ENCODE data around the gene TRAF5.
A peak's percentile ranks its signal among the peaks of the same experiment; 100 is the strongest.
"Not testable (repeated sequence)": the region's sequence is repeated elsewhere in the genome, so short reads cannot be mapped to it uniquely, and the experiment has no call there.

Gene TRAF5

GRCh38 chr1:211347077-211347844 lies 20.6 kb downstream of the TRAF5 start:
- no peak for DNase-seq (ENCODE audit: low read depth)

GRCh38 chr1:211348547-211348946 lies 21.9 kb downstream of the TRAF5 start:
- DNase-seq (ENCODE audit: low read depth), result no peak

GRCh38 chr1:211349741-211350140 lies 23.1 kb downstream of the TRAF5 start:
- no peak for DNase-seq (ENCODE audit: low read depth)

- not testable (repeated sequence) for DNase-seq (ENCODE audit: low read depth)
Observed at GRCh38 chr1:211352055-211352454, 25.4 kb downstream of the TRAF5 start.

DNA sequence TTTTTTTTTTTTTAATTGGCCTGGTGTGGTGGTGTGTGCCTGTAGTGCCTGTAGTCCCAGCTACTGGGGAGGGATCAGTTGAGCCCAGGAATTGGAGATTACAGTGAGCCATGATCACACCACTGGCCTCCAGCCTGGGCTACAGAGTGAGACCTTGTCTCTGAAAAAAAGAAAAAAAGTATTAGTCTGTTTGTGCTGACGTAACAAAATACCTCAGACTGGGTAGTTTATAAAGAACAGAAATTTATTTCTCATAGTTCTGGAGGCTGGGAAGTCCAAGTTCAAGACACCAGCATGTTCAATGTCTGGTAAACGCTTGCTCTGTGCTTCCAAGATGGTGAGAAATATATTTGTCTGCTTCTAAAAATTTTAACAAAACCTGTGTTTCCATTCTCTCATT lies 25.8 kb downstream of the TRAF5 start:
- DNase-seq (ENCODE audit: low read depth), result no peak

DNA sequence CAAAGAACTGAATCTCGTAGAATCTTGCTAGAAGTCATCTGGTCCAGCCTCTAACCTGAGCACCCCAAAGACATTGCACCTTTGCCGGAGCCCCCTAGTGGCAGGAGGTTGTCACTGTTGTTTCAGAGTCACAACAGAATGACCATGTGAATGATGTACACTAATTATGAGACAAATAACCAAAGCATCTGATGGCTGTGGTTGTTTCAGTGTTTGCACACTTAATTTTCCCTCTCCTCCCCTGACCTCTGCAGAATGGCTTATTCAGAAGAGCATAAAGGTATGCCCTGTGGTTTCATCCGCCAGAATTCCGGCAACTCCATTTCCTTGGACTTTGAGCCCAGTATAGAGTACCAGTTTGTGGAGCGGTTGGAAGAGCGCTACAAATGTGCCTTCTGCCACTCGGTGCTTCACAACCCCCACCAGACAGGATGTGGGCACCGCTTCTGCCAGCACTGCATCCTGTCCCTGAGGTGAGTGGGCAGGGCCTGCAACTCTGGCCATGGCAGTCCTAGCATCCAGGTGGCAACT lies 26.4 kb downstream of the TRAF5 start:
- DNase-seq (ENCODE audit: low read depth), result no peak

- no peak for DNase-seq (ENCODE audit: low read depth)
Observed at GRCh38 chr1:211353562-211354212, 27.1 kb downstream of the TRAF5 start.

DNA sequence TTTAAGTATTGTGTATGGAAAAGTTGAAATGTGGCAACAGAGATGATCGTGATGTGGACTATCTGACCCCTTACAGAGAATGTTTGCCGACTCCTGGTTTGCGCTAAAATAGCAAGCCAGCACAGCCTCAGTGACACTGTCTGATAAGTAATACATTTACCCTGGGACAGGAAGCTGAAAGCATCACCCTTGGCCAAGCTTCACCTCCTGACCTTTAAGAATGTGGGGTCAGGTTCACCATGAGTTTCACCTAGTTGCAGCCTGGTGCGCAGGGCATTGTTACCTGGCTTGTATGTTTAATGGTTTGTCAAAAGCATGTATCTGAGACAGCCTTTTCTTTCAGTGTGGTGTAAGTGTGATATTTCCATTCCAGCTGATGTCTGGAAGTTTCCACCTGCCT lies 29.2 kb downstream of the TRAF5 start:
- DNase-seq (ENCODE audit: low read depth), result no peak

- DNase-seq (ENCODE audit: low read depth), result peak; percentile 66
Observed at GRCh38 chr1:211356723-211357407, 30.2 kb downstream of the TRAF5 start.

DNA sequence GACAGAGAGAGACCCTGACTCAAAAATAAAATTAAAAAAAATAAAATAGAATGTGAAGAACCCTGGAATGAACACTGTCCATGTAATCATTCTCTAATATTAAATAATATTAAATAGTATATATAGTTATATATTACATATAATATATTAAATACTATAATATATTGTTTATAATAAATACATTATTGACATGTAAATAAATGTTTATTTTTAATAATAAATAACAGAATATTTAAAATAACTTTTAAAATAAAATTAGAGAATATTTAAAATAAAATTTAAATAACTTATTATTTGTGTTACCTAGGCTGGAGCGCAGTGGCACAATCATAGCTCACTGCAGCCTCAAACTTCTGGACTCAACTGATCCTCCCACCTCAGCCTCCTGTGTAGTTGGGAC lies 32.1 kb downstream of the TRAF5 start:
- no peak for DNase-seq (ENCODE audit: low read depth)

- DNase-seq (ENCODE audit: low read depth), result no peak
Observed at GRCh38 chr1:211359876-211360275, 33.2 kb downstream of the TRAF5 start.

GRCh38 chr1:211361202-211361601 lies 34.6 kb downstream of the TRAF5 start:
- no peak for DNase-seq (ENCODE audit: low read depth)

DNA sequence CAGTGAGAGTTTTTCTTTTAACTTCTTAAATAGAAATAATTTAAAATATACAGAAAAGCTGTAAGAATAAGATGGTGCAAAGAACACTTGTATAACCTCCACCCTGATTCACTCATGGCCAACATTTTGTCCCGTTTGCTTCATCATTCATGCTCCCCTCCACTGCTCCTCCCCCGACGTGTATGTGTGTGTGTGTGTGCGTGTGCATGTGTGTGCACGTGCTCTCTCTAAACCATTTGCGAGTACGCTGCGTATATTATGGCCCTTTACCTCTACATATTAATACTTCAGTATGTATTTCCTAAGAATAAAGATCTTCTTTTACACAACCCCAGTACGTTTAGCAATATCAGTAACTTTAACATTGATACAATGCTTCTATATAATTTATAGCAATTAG lies 43.0 kb downstream of the TRAF5 start:
- DNase-seq (ENCODE audit: low read depth), result no peak

GRCh38 chr1:211370669-211371068 lies 44.0 kb downstream of the TRAF5 start:
- DNase-seq (ENCODE audit: low read depth), result no peak

- no peak for DNase-seq (ENCODE audit: low read depth)
Observed at GRCh38 chr1:211371406-211372105, 44.9 kb downstream of the TRAF5 start.

GRCh38 chr1:211372463-211372862 lies 45.8 kb downstream of the TRAF5 start:
- no peak for DNase-seq (ENCODE audit: low read depth)

DNA sequence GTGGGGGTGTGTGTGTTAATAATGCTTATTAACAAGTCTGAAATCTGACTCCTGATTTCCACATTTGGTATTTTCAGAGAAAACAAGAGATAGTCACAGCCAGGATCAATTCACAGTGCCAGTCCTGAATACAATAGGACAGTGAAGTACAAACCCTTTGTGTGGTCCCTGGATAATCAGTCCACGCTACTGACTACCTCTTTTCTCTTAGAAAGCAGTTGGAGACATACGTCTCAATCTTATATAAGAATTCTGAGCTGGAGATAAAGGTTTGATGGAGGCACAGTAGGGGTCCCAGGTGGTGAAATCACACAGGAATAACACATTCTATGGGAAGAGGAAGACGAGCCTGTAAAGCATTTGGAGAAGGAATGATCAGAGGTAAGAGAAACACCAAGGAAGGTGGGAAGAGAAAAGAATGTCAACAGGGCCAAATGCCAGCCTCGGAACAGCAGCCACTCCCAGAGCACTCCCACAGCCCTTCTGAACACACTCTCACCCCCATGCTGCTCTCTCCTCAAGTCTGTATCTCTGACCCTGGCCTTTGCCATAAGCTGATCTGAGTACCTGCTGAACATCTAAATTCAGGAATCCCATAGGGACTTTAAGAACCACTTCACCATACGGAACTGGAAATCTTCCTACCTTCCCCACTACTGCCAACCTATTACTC lies 48.6 kb downstream of the TRAF5 start:
- DNase-seq (ENCODE audit: low read depth), result no peak

DNA sequence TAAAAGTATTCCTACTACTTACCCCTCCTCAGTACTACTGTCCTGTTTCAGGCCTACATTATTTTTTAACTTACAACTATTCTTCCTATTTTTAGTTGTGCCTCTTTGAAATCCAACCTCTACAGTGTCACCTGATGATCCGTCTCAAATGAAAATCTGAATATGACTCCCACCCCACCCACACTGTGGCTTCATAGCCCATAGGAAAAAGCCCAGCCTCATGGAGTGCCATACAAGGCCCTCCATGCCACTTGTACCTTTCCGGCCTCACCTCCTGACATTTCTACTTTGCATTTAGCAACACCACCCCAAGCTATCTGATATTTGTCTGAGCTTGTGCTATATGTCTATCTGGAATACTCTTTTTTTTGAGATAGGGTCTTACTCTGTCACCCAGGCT lies 49.3 kb downstream of the TRAF5 start:
- no peak for DNase-seq (ENCODE audit: low read depth)

DNA sequence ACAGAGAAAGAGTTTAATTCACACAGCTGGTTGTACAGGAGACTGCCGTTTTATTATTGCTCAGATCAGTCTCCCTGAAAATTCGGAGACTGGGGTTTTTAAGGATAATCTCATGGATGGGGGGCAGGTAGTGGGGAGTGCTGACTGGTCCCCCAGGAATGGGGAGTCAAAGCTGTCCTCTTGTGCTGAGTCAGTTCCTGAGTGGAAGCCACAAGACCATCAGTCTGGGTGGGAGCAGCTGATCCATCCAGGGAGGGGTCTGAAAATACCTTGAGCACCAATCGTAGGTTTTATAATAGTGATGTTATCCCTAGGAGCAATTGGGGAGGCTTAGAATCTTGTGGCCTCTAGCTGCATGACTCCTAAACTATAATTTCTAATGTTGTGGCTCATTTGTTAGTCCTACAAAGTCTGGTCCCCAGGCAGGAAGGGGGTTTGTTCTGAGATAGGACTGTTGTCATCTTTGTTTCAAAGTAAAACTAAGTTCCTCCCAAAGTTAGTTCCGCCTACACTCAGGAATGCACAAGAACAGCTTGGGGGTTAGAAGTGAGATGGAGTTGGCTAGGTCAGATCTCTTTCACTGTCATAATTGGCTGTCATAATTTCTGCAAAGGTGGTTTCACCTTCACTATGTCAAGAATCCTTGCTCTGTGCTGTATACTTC lies 50.3 kb downstream of the TRAF5 start:
- DNase-seq (ENCODE audit: low read depth), result no peak

DNA sequence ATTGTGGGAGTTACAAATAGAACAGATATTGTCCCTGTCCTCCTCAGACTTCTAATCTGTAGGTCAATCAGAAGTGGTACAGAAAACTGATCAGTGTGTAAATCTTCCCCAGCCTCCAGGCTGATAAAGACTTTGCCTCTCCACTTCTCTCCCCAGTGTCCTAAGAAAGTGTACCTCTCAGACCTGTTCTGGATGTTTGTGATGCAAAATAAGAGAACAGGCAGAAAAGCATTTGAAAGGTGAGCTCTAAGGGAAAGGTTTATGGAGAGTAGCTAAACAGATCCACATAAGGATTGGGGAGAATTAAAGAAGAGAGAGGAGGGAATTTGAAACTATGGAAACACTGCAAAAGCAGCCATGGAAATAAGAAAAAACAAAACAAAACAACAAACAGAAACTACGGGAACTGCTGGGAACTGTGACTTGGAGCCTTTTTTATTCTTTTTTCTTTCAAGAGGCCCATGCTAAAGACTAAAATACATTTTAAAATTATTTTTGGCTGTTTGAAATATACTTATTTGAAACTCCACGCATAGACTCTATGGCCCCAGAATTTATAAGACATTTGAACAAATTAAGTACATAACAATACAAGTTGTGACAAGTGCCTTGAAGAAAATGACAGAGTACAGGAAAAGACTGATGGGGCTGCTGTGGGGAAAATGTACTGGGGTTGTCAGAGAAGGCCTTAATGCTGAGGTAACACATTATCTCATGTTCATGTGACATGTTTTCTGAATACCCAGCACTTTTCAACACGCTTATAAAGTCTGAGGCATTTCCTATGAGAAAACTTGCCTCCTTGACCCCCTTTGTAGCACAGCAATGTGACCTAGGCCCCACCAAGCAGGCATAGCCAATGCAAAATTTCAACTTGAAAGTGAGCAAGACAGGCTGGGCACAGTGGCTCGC lies 51.2 kb downstream of the TRAF5 start:
- peak; percentile 23 for DNase-seq (ENCODE audit: low read depth)

Measured in amniotic epithelial cell (primary cell).